Loucy (cell line): ENCODE results near the gene ALX3.

ENCODE experiments used
- EZH2phosphoT487 ChIP-seq: fragments of 200-600 bp; IDR thresholded peaks from 2 replicates; pipeline ENCODE4 v1.6.1; 2018; ENCODE audit warnings: antibody characterized with exemption, mild to moderate bottlenecking, moderate library complexity, borderline replicate concordance
- TF ChIP-seq, protein P1 (sequence below): fragments of 200-600 bp; sonication (generic); conservative IDR thresholded peaks from 2 replicates; pipeline ENCODE4 v1.5.1; 2014; ENCODE audit warnings: mild to moderate bottlenecking, antibody characterized with exemption, low read length

DNA sequence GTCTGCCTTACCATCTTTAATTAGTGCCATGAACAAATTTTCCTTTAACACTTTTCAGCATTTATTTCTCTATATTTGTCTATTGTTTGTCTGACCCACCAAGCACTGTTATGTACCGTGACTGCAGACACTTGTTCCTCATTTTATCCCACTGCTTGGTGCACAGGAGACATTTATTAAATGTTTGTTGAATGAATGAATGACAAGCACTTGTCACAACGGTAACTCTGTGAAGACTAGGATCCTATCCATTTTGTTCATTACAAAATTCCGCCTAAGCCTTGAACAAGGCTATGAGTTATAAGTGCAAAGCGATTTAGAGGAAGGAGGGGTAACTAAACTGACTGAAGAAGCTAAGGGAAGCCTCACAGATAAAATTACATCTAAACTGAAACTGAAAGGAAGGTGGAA lies 36.4 kb downstream of the ALX3 start:
- TF ChIP-seq, protein P1, sequence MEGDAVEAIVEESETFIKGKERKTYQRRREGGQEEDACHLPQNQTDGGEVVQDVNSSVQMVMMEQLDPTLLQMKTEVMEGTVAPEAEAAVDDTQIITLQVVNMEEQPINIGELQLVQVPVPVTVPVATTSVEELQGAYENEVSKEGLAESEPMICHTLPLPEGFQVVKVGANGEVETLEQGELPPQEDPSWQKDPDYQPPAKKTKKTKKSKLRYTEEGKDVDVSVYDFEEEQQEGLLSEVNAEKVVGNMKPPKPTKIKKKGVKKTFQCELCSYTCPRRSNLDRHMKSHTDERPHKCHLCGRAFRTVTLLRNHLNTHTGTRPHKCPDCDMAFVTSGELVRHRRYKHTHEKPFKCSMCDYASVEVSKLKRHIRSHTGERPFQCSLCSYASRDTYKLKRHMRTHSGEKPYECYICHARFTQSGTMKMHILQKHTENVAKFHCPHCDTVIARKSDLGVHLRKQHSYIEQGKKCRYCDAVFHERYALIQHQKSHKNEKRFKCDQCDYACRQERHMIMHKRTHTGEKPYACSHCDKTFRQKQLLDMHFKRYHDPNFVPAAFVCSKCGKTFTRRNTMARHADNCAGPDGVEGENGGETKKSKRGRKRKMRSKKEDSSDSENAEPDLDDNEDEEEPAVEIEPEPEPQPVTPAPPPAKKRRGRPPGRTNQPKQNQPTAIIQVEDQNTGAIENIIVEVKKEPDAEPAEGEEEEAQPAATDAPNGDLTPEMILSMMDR, result no peak
- no peak for TF ChIP-seq EZH2phosphoT487
